ENCODE measurements around the gene LRRC26. TPM values are rescaled to one million over a fixed set of nuclear protein-coding genes. Genes with fewer than 3 reads are reported as not detected.
A peak's percentile ranks its signal among the peaks of the same experiment; 100 is the strongest.

The LRRC26 gene
- total RNA-seq, 1 donor = not detected

GRCh38 chr9:137204731-137205125 is 34.9 kb upstream of the LRRC26 start:
- no peak for TF ChIP-seq CTCF (IDR thresholded peaks at IDR 0.05; ENCODE audit: insufficient read depth, low read depth, low read length)
- H3K4me3 ChIP-seq (ENCODE audit: low read depth, low read length) = peak overlapping the region; percentile 96
- DNase-seq (ENCODE audit: low read depth) = no peak

GRCh38 chr9:137202966-137203365 is 33.1 kb upstream of the LRRC26 start:
- TF ChIP-seq CTCF (IDR thresholded peaks at IDR 0.05; ENCODE audit: insufficient read depth, low read depth, low read length) = no peak
- DNase-seq (ENCODE audit: low read depth) = no peak
- H3K4me3 ChIP-seq (ENCODE audit: low read depth, low read length) = no peak overlapping the region

- DNase-seq (ENCODE audit: low read depth) = no peak
- no peak for TF ChIP-seq CTCF (IDR thresholded peaks at IDR 0.05; ENCODE audit: insufficient read depth, low read depth, low read length)
- peak overlapping the region; percentile 76 for H3K4me3 ChIP-seq (ENCODE audit: low read depth, low read length)
Measured at GRCh38 chr9:137201205-137201868, 31.5 kb upstream of the LRRC26 start.

GRCh38 chr9:137200311-137201204 is 30.7 kb upstream of the LRRC26 start, which contains the start of gene TPRN:
TPRN (minus strand) TSS chr9:137200741; CDS start chr9:137200711, 30 bp downstream.
- peak within 1 kb of the TSS; percentile 76 for H3K4me3 ChIP-seq (ENCODE audit: low read depth, low read length)
- DNase-seq (ENCODE audit: low read depth) = peak; percentile 99
- TF ChIP-seq CTCF (IDR thresholded peaks at IDR 0.05; ENCODE audit: insufficient read depth, low read depth, low read length) = no peak

- TF ChIP-seq CTCF (IDR thresholded peaks at IDR 0.05; ENCODE audit: insufficient read depth, low read depth, low read length) = no peak
- peak; percentile 35 for DNase-seq (ENCODE audit: low read depth)
- peak overlapping the region; percentile 54 for H3K4me3 ChIP-seq (ENCODE audit: low read depth, low read length)
Measured at GRCh38 chr9:137199411-137200121, 29.7 kb upstream of the LRRC26 start.

GRCh38 chr9:137198902-137199283 is 29.0 kb upstream of the LRRC26 start:
- H3K4me3 ChIP-seq (ENCODE audit: low read depth, low read length) = peak overlapping the region; percentile 54
- TF ChIP-seq CTCF (IDR thresholded peaks at IDR 0.05; ENCODE audit: insufficient read depth, low read depth, low read length) = no peak
- DNase-seq (ENCODE audit: low read depth) = no peak

Measured in fibroblast of villous mesenchyme (primary cell).